ENCODE data around the gene EDIL3.
"Not testable (repeated sequence)": the region's sequence is repeated elsewhere in the genome, so short reads cannot be mapped to it uniquely, and the experiment has no call there.

EDIL3 gene

DNA sequence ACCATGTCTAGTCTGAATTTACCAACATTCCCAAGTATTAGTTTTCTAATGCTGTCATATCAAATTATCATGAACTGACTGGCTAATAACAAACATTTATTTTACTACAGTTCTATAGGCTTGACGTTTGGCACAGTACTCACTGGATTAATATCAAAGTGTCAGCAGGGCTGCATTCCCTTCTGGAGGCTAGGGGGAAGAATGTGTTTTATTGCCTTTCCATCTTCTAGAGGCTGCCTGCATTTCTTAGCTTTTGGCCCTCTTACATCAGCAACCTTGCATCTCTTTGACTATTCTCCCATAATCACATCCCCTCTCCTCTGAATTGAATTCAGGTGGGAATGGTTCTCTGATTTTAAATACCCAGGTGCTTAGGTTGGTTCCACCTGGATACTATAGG is 84.7 kb downstream of the EDIL3 start:
- no peak for DNase-seq (ENCODE audit: low read depth)

DNA sequence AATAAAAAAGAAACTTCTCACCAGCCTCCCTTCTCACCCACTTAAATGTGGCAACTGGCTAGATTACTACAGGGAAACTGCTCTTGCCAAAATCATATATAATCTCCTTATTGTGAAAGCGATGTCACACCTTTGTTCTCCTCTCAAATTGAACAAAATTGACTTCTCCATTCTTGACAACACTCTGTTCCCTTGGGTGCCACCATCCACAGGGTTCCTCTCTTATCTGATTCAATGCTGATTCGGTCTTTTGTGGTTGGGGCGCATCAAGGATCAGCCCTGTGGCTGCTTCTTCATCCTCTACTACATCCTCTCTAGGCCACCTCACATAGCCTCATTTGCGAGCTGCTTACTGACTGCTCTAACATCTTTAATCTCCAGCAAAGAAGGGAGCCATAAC is 86.1 kb downstream of the EDIL3 start:
- no peak for DNase-seq (ENCODE audit: low read depth)

DNA sequence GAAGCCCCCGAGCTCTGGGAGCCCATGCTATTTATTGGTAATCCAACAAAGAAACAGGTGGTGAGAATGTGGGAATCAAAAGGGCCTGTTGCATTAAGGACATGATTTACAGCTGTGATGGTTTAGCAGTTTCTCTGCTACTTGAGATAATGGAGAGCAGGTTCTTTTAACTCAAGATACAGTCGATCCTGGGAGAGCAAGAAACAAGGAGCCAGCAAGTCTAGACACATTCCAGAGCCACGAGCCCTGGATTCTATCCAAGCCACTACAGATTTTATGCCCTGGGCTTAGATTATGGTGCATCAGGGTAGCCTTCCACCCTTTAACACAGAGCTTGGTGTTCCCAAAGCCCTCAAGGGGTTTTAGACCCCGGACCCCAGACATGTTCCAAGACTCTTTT is 87.0 kb downstream of the EDIL3 start:
- not testable (repeated sequence) for DNase-seq (ENCODE audit: low read depth)

DNA sequence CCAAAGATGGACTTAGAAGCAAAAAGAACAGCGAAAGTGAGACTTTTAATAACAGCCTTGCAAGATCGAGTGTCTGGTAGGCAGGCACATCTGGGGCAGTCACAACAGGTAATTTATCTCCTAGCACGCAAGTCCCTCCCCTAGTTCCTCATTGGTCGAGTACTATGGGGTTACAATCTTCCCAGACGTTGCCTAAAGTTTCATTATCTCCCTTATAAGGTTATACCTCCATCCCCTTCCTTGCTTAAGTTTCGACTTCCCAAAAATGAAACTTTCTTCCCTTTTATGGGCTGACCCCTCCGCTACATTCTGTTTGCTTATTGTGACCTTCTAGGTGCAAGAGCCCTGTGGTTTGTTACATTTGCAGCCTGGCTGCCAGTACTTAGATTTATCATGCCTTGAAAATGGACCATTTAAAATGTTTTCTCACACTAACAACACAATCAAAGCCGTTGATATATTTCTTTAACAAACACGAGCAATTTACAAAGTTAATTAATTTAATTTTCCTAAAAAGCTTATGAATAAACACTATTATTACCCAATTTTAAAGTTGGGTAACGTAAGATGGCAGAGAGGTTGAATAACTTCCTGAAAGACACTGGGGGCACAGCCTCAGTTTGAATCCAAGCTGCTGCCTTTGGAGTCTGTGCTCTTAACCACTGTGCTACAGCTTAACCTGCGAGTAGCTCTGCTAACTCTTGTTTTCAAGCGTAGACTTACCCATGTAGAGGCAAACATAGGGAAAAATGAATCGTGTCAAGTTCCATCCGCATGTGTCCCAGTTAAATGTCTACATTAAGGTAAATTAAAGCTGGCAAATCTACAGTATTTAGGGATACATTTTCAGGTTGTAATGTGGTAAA is 91.7 kb downstream of the EDIL3 start:
- DNase-seq (ENCODE audit: low read depth) = no peak

- no peak for DNase-seq (ENCODE audit: low read depth)
These were observed 92.6 kb downstream of the EDIL3 start for GRCh38 chr5:84292000-84292642.

DNA sequence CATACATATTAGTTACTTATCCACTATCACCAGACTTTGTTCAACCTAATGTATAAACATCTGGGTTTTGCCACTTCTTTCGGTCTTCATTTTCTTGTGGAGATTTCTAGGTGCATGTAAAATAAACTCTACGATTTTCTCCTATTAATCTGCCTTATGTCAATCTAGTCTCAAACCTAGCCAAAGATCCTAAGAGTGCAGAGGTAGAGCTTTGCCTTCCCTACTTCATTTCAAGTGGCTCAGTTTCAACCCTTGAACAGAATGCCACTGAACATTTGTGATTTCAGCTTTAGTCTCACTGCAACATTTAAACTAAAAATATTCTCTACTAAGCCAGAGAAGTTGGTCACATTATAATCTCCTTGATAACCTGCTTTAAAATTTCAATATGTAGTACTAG is 94.0 kb downstream of the EDIL3 start:
- DNase-seq (ENCODE audit: low read depth) = no peak

- DNase-seq (ENCODE audit: low read depth) = no peak
These were observed 94.5 kb downstream of the EDIL3 start for GRCh38 chr5:84290161-84290560.

- DNase-seq (ENCODE audit: low read depth) = no peak
These were observed 96.7 kb downstream of the EDIL3 start for GRCh38 chr5:84287951-84288350.

DNA sequence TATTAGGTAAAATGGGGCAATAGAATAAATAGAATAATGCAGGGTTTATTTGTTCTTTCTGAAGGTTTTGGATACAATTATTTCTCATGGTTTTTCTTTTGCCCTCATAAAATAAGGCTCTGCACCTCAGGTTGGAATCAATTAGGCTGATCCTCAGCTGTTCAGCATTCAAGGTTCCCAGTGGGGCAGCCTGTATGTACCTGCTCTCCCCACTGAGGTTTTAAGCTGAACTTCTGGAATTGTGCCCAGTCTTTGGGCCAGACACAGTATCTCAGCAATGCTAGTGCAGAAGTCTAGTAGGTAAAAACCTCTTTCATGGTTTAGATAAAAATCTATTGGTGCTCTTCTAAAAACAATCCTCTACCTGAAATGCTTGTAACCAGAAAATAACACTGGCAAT is 98.0 kb downstream of the EDIL3 start:
- DNase-seq (ENCODE audit: low read depth) = no peak

- DNase-seq (ENCODE audit: low read depth) = no peak
These were observed 98.7 kb downstream of the EDIL3 start for GRCh38 chr5:84285641-84286637.

- DNase-seq (ENCODE audit: low read depth) = no peak
These were observed 103.3 kb downstream of the EDIL3 start for GRCh38 chr5:84281383-84281782.

DNA sequence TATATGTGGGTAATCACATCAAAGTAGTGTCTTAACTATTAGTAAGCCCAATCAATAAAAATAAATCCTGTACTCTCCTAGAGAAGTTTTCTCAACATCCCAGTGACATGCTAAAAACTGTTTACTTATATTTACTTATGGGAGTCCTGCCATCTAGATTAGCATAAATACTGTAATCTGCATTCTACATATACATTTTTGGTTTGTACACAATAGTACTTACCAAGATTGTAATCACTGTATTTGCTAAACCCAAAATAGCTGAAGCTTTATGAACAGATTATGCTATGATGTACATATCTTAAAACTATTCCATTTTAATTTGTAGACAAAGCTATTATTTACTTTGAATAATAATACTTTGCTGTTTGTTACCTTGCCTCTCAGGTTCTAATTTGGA is 105.4 kb downstream of the EDIL3 start:
- no peak for DNase-seq (ENCODE audit: low read depth)

DNA sequence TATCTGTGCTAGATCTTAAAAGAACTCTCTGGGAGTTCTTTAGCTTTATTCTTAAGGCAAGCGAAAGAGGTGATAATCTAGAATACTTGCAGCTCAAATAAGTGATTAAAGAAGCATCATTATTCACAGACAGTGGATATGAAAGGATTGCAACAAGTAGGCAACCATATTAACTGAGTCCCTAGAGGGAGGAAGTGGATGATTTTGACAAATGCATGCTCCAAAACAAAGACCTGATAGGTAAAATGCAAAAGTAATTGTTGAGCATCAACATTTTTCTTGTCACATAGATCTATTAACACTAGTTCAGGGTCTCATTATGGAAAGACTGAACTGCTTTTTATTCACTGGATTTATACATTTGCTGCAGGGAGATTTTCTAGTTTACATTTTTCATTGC is 109.1 kb downstream of the EDIL3 start:
- DNase-seq (ENCODE audit: low read depth) = no peak

DNA sequence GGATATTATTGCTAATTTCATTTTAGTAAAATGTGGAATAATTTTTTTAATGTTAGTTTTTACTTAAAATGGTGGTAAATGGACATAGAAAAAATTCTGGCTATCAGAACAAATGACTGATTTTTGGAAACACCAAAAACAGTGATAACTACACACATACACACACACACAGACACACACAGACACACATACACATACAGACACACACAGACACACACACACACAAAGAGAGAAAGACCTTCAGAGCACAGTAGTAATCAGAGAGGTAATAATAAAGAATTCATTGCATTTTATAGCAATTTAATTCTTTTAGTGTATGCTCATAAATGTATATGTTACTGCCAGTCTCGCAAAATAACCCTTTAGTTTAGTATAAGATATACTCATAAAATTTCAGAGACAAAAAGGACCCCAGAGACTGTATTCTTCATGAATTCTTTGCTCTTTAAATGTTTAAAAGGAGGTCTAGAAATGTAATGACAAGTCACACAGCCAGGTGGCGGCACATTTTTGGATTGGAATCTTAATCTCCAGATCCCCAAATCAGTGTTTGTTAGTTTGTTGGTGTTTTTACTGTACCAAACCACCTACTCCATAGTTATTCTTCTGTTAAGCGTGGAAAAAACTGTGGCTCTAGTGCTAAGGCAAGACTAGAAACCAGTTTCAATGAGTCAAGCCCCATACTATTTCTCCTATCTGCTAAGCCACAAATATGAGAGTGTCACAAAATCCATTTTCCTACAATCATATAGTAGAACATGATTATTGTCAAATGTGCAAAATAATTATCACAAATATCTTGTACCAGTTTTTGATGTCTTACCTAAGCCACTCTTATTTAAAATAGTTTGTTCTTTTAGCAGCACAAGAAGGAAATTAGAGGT is 109.9 kb downstream of the EDIL3 start:
- no peak for DNase-seq (ENCODE audit: low read depth)

GRCh38 chr5:84273517-84273883 is 111.2 kb downstream of the EDIL3 start:
- no peak for DNase-seq (ENCODE audit: low read depth)

DNA sequence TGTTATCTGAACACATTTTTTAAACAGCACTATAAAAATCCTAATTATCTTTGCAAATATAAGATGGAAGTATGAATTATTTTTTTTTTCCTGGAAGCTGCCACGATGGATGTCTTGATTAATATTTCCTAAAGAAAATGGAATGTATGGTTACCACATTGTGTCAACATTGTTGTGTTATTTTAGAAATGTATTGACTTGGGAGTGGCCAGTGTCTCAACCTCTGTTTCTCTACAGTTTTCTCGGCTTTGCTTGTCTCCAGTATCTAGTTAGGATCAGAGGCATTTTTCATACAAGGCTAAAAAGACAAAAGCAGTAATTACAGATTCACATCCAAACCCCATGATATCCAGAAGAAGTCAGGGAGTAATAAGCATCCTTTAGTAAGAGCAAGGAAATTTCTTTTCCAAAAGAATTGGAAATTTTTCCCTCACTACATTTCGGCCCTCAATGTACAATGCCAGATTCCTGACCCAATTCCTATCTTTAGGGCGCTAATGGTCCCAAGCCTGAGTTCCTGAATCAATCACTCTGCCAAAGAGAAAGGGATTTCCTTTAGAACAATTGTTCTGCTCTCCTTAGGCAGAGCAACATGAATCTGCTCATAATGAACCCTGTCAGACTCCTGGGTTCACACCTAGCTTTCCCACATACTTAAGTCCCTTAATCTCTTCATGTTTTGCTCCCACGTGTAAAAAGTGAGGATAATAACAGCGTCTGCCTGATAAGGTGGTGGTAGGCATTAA is 111.7 kb downstream of the EDIL3 start:
- no peak for DNase-seq (ENCODE audit: low read depth)

DNA sequence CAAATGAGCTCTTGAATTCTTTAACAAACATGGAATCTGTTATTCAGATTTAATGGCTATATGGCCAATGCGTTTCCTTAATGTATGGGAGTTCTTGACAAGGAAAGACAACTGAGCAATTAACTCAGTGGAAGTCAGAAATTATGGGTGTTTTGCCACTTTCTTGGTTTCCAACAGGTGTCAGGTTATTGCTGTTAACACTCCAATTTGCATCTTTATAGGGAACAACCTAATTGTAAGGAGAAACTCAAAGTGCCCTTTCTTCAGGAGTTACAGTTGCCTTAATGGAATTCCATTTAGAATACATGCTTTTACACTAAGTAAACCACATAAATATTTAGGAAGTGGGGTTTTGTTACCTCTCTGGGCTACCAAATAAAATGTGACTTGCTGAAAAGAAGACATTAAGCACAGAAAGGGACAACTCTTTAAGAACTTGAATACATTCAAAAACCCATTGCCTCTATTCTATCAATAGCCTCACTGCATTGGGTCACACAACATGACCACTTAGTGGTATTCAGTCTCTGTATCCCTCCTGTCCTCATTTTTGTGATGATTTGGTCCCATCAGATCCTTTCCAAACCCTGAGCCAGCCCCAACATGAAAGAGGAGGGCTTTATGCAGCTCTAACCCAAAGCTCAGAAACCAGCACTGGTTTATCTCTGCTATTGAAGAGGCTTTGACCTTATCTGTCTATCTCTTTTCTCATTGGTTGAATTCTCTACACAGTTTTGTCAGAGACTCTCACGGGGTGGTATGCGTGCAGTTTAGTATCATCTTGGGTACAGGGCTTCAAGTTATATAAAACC is 118.7 kb downstream of the EDIL3 start:
- DNase-seq (ENCODE audit: low read depth) = no peak

DNA sequence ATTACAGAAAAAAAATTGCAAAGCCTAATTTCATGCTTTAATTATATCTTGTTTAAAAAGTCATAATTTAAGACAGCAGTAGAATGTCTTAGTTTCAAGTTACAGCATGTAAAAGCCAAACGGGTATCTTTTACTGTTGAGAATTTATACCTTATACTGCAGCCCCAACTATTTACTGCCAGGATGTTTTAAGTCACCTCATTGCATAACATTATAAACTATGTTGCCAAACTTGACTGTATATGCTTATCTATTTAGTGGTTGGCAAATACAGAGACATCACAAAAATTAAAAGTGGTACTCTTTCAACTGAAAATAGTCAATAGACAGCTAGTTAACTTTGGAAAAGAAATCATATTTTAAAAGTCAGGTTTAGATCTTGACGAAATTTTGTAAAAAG is 119.5 kb downstream of the EDIL3 start:
- DNase-seq (ENCODE audit: low read depth) = no peak

DNA sequence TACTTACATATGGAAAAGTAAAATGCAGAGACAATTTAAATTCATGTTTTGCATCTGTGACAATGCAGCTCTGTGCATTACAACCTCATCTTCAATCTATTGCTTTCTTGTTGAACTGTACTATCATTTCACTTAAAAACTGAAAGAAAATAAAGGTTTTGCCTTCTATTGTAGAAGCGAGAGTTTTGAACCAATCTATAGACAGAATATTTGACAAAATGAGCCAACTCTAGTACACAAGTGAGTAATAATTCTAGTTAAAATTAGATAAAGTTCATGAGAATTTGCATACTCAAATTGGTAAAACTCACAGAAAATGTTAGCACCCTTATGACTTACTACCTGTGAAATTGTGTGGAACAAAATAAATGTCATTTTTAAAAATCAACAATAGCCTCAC is 123.7 kb downstream of the EDIL3 start:
- DNase-seq (ENCODE audit: low read depth) = no peak

GRCh38 chr5:84260140-84260539 is 124.5 kb downstream of the EDIL3 start:
- no peak for DNase-seq (ENCODE audit: low read depth)

Data from activated T-cell treated with anti-CD3 and anti-CD28 coated beads for 24 hours (primary cell).